ENCODE results near the gene DNALI1. TPM values are rescaled to one million over a fixed set of nuclear protein-coding genes. Genes with fewer than 3 reads are reported as not detected.

Gene DNALI1
- total and polyA plus RNA-seq, 2 donors from 2014 or later, result 34.8 to 46.4 TPM

DNA sequence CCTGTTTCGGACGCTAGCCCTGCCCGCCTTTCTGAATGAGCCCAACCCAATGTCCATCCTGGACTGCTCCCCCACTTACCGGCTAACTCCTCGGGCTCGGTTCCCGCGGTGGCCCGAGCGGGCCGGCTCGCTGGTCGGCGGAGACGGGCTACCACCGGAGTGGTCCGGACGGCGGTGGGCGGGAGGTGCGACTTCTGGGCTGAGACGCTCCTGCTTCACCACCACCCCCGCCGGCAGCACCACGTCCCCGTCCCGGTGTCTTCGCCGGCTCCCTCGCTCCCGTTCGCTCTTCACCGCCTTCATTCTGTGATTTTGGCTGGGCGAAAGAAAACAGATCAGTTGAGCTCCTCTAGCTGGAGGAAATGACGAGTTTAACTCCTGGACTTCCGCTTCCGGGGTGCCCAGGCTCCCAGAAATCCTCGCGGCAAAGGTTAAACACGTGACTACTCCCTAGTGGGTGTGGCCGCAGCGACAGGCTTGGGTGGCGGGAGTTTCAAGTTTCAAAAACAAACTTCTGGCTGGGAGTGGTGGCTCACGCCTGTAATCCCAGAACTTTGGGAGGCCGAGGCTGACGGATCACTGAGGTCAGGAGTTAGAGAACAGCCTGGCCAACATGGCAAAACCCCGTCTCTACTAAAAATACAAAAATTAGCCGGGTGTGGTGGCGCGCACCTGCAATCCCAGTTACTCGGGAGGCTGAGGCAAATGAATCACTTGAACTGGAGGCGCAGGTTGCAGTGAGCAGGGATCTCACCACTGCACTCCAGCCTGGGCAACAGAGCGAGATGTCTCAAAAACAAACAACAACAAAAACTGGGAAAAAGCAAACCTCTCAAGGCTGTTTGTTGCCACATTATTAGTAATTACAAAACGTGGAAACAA lies 2.6 kb upstream of the DNALI1 start, which contains the start of gene SNIP1:
Gene SNIP1, minus strand, starts transcription at position 367 of the 882 bp plus-strand sequence. Its CDS starts 64 bp downstream, at position 303.
- Histone ChIP-seq H3K4me3 (ENCODE audit: low read length in 3 of 3) (peak within 1 kb of the TSS; percentile 92 to 100 (median 98)), H3K36me3 (ENCODE audit: control insufficient read depth in 2 of 3, insufficient read depth in 3 of 3, low read length in 3 of 3) (peaks cover 0 to 7% (median 5%) of the 10 kb centered on the region in 3 donors), H3K27ac (ENCODE audit: low read depth in 2 of 2, low read length in 2 of 2) (peak within 1 kb of the TSS; percentile 72 to 92), H3K9ac (ENCODE audit: low read length in 3 of 3) (peak within 1 kb of the TSS; percentile 87 to 95 (median 92)), H3K9me3 (ENCODE audit: control insufficient read depth in 2 of 3, insufficient read depth in 1 of 3, low read length in 3 of 3) (no peaks in the 10 kb centered on the region), H3K27me3 (ENCODE audit: control insufficient read depth, insufficient read depth, low read length) (no peaks in the 10 kb centered on the region), H3K4me1 (ENCODE audit: control insufficient read depth in 2 of 3, insufficient read depth in 2 of 3, low read depth in 1 of 3, low read length in 3 of 3) (peaks cover 5 to 20% (median 6%) of the 10 kb centered on the region in 3 donors)
- intact Hi-C loops (cut with DNase I), result no loop called here
- DNase-seq, result peak; percentile 94 to 98 (median 96)
- FAIRE-seq, result peak; percentile 61
- TF ChIP-seq, protein P1, sequence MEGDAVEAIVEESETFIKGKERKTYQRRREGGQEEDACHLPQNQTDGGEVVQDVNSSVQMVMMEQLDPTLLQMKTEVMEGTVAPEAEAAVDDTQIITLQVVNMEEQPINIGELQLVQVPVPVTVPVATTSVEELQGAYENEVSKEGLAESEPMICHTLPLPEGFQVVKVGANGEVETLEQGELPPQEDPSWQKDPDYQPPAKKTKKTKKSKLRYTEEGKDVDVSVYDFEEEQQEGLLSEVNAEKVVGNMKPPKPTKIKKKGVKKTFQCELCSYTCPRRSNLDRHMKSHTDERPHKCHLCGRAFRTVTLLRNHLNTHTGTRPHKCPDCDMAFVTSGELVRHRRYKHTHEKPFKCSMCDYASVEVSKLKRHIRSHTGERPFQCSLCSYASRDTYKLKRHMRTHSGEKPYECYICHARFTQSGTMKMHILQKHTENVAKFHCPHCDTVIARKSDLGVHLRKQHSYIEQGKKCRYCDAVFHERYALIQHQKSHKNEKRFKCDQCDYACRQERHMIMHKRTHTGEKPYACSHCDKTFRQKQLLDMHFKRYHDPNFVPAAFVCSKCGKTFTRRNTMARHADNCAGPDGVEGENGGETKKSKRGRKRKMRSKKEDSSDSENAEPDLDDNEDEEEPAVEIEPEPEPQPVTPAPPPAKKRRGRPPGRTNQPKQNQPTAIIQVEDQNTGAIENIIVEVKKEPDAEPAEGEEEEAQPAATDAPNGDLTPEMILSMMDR (IDR thresholded peaks at IDR 0.05; ENCODE audit: borderline replicate concordance, extremely low read depth, insufficient read depth), result no peak

DNA sequence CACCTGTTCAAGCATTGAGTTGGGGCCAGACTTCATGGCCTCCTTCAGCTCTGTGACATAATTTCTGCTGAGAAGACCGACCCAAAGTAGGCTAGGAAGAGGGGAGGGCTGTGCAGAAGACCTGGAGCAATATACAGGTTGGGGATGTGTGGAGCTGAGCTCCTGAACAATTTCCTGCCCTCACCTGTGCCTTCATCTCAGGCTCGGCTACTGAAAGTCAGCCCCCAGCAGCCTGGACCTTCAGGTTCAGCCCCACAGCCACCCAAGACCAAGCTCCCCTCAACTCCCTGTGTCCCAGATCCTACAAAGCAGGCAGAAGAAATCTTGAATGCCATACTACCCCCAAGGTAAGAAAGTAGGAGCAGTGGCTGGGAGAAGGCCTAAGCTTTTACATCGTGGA lies 662 bp downstream of the DNALI1 start:
- no peak for DNase-seq
- Histone ChIP-seq H3K9me3 (ENCODE audit: control insufficient read depth in 2 of 3, insufficient read depth in 1 of 3, low read length in 3 of 3) (no peaks in the 10 kb centered on the region), H3K36me3 (ENCODE audit: control insufficient read depth in 2 of 3, insufficient read depth in 3 of 3, low read length in 3 of 3) (peaks cover 0 to 4% (median 0%) of the 10 kb centered on the region in 3 donors), H3K4me3 (ENCODE audit: low read length in 3 of 3) (peak overlapping the region; percentile 62 to 77 (median 75)), H3K27ac (ENCODE audit: low read depth in 2 of 2, low read length in 2 of 2) (no peak overlapping the region), H3K9ac (ENCODE audit: low read length in 3 of 3) (peak overlapping the region in 2 of 3 donors; percentile 67 to 76), H3K4me1 (ENCODE audit: control insufficient read depth in 2 of 3, insufficient read depth in 2 of 3, low read depth in 1 of 3, low read length in 3 of 3) (peaks cover 5 to 19% (median 6%) of the 10 kb centered on the region in 3 donors), H3K27me3 (ENCODE audit: control insufficient read depth, insufficient read depth, low read length) (no peaks in the 10 kb centered on the region)
- no peak for FAIRE-seq
- intact Hi-C loops (cut with DNase I), result no loop called here
- TF ChIP-seq, protein P1 (IDR thresholded peaks at IDR 0.05; ENCODE audit: borderline replicate concordance, extremely low read depth, insufficient read depth), result no peak

DNA sequence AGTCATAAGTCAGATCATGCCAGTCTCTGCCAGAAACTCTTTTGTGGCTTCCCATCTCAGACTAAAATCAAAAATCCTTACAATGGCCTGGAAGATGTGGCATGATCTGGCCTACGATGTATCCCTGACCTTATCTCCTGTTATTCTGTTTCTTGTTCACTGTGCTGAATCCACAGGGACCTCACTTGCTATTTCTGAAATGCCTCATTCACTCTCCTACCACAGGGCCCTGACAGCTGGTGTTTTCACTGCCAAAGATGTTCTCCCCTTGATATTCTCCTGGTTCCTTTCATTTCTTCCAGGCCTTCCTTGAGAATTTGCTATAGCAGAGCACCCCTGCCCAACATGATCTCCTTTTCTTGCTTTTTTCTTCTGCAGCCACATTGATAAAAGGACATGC lies 1.7 kb downstream of the DNALI1 start:
- TF ChIP-seq, protein P1 (IDR thresholded peaks at IDR 0.05; ENCODE audit: borderline replicate concordance, extremely low read depth, insufficient read depth), result no peak
- Histone ChIP-seq H3K9me3 (ENCODE audit: control insufficient read depth in 2 of 3, insufficient read depth in 1 of 3, low read length in 3 of 3) (no peaks in the 10 kb centered on the region), H3K27ac (ENCODE audit: low read depth in 2 of 2, low read length in 2 of 2) (no peak overlapping the region), H3K36me3 (ENCODE audit: control insufficient read depth in 2 of 3, insufficient read depth in 3 of 3, low read length in 3 of 3) (no peaks in the 10 kb centered on the region), H3K27me3 (ENCODE audit: control insufficient read depth, insufficient read depth, low read length) (no peaks in the 10 kb centered on the region), H3K4me1 (ENCODE audit: control insufficient read depth in 2 of 3, insufficient read depth in 2 of 3, low read depth in 1 of 3, low read length in 3 of 3) (peaks cover 0 to 9% (median under 1%) of the 10 kb centered on the region in 3 donors), H3K9ac (ENCODE audit: low read length in 3 of 3) (no peak overlapping the region), H3K4me3 (ENCODE audit: low read length in 3 of 3) (no peak overlapping the region)
- FAIRE-seq (no peak), DNase-seq (no peak)
- intact Hi-C loops (cut with DNase I), result no loop called here
